ENCODE results near the gene TRIO.
A peak's percentile ranks its signal among the peaks of the same experiment; 100 is the strongest.

The TRIO gene

GRCh38 chr5:14134771-14135170, 8.4 kb upstream of the TRIO start:
- in situ Hi-C loops (cut with HindIII; ENCODE audit: low sequenced_read_pairs): no loop called here
- no peak for DNase-seq (ENCODE audit: low read depth)
- no peak for TF ChIP-seq CTCF (IDR thresholded peaks at IDR 0.05; ENCODE audit: low read depth, low read length, missing control alignments)
- H3K4me3 ChIP-seq (ENCODE audit: low read depth, low read length): no peak overlapping the region

GRCh38 chr5:14135621-14136020, 7.5 kb upstream of the TRIO start:
- no peak for TF ChIP-seq CTCF (IDR thresholded peaks at IDR 0.05; ENCODE audit: low read depth, low read length, missing control alignments)
- in situ Hi-C loops (cut with HindIII; ENCODE audit: low sequenced_read_pairs): no loop called here
- DNase-seq (ENCODE audit: low read depth): no peak
- no peak overlapping the region for H3K4me3 ChIP-seq (ENCODE audit: low read depth, low read length)

DNA sequence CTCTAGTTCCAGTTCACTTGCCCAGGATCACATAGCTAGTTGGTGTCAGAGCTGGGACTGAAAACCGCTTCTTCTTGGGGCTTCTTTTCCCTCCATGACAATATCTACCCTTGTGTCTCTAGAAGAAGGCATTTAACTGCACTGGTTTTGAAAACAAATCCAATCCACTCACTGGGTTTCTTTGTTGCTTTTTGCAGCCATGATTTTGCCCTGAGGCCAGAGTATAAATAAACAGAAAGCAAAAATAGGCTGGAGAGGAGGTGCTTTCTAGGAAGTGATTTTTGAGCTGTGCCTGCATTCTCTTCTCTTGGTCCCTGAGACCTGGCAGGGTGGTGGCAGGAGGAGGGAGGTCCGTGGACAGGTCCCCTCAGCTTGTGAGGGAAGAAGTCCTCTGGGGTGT, 6.9 kb upstream of the TRIO start:
- no peak overlapping the region for H3K4me3 ChIP-seq (ENCODE audit: low read depth, low read length)
- TF ChIP-seq CTCF (IDR thresholded peaks at IDR 0.05; ENCODE audit: low read depth, low read length, missing control alignments): no peak
- in situ Hi-C loops (cut with HindIII; ENCODE audit: low sequenced_read_pairs): no loop called here
- no peak for DNase-seq (ENCODE audit: low read depth)

DNA sequence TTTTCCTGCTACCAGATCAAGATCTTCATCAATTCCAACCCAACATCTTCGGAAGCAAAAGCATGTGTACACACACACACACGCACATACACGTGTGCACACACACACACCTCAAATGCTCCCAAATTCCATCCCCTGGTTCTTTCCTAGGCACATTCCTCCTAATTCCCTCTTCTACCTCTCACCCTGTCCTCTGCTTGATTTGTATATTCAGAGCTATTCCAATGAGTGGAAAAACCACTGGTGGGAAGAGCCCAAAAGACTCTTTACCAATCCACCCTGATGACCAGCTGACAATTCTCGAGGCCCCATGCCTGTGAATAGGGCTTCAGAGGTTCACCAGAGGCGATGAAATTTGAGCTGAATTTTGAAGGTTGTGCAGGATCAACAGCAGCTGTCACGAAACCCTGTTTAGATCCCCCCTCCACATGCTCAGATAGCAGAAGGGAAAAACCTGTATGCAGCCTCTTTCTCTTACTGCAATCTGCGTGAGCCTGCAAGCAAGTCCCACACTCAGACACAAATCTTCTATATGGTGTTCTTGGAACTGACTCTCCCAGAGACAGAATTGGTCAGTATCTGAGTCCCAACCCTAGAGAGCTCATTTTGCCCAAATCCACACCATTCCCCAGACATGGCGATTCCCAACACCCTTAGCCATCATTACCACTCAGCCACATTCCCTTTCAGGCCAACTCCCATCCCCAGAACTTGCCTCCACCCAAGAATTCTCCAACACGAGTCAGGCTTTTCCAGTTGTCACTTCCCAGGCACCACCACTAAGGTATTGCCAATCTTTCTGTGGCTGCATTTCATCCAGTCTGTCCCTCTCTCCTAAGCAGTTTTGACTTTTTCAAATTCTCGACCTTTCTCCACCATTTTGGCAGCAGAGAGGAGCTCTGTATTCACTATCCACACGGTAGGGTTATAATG, 4.3 kb upstream of the TRIO start:
- no peak for DNase-seq (ENCODE audit: low read depth)
- no peak overlapping the region for H3K4me3 ChIP-seq (ENCODE audit: low read depth, low read length)
- no peak for TF ChIP-seq CTCF (IDR thresholded peaks at IDR 0.05; ENCODE audit: low read depth, low read length, missing control alignments)
- in situ Hi-C loops (cut with HindIII; ENCODE audit: low sequenced_read_pairs): no loop called here

DNA sequence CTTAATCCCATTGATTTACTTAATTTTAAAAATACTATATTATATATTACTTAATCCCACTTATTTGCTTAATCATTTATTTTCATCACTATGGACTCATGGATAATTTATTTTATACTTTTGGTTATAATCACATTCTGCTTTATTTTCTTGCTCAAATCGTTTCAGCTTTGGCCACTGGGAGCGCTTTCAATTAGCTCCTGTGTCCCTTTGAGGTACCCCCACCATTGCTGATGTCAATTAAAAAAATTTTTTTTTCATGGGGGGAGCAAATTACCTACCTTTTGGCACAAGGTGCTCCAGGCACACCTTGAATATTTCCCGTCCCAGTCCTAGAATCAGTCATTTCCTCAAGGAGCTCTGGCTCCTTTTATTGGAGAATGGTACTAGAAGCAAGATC, 1.4 kb upstream of the TRIO start:
- peak overlapping the region; percentile 59 for H3K4me3 ChIP-seq (ENCODE audit: low read depth, low read length)
- DNase-seq (ENCODE audit: low read depth): no peak
- in situ Hi-C loops (cut with HindIII; ENCODE audit: low sequenced_read_pairs): loop anchor here (10.0 kb wide), 1 partner anchor 53 kb away; no protein-coding TSS in a partner anchor
- TF ChIP-seq CTCF (IDR thresholded peaks at IDR 0.05; ENCODE audit: low read depth, low read length, missing control alignments): peak; percentile 9

GRCh38 chr5:14142202-14142826, 828 bp upstream of the TRIO start:
- no peak for TF ChIP-seq CTCF (IDR thresholded peaks at IDR 0.05; ENCODE audit: low read depth, low read length, missing control alignments)
- DNase-seq (ENCODE audit: low read depth): no peak
- in situ Hi-C loops (cut with HindIII; ENCODE audit: low sequenced_read_pairs): loop anchor here (10.0 kb wide), 1 partner anchor 52 kb away; no protein-coding TSS in a partner anchor
- peak overlapping the region; percentile 59 for H3K4me3 ChIP-seq (ENCODE audit: low read depth, low read length)

Measured in astrocyte of the cerebellum (primary cell).